ENCODE measurements around the gene GPR4. TPM values are rescaled to one million over a fixed set of nuclear protein-coding genes. Genes with fewer than 3 reads are reported as not detected.
A peak's percentile ranks its signal among the peaks of the same experiment; 100 is the strongest.

GPR4 gene
- total RNA-seq (0.32 TPM), polyA plus RNA-seq (3.7 TPM)

DNA sequence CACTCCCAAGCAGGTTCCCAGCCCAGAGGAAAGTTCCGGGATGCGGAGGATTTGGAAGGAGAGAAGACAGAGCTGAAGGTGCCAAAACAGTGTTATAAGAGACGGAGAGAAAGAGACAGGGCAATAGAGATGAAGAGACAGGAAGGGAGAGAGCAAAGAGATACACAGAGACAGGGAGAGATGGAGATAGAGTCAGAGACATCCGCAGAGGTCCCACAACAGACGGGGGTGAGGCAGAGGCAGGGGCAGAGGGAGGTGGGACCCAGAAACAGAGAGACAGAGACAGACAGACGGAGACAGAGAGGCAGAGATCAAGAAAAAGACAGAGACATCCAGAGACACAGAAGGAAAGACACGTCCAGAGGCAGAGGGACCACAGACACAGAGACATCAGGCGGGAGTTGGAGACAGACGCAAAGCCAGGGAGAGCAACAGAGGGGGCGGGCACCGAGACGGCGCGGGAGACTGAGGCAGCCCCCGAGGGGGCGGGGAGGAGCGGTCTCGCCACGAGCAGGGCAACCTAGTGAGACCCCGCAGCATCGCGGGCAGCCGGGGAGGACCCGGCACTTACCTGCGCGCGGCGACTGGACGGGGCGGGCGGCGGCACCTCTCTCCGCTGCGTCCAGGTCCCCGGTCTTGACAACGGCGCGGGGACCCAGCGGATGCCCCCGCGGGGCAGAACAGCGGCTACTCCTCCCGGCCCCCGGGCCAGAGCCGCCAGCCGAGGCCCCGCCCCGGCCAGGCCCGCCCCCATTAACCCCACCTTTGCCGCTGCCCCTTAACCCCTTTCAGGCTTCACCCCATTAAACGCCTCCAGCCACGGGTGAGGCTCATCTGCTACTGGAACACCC lies at the start of gene GPR4:
Gene GPR4 (minus strand): TSS at position 689 of the 851 bp plus-strand sequence. CDS start 10,346 bp downstream, outside the sequence.
- Histone ChIP-seq H3K36me3 (ENCODE audit: insufficient read depth) (no peaks in the 10 kb centered on the region), H3K27ac (ENCODE audit: low read depth) (no peak within 1 kb of the TSS), H3K4me1 (ENCODE audit: insufficient read depth) (no peaks in the 10 kb centered on the region), H3K4me3 (ENCODE audit: low read depth, low read length) (peak within 1 kb of the TSS; percentile 23)
- WGBS: 2% methylated on average over 52 of the region's 52 CpGs
- no peak for DNase-seq (ENCODE audit: extremely low spot score)

DNA sequence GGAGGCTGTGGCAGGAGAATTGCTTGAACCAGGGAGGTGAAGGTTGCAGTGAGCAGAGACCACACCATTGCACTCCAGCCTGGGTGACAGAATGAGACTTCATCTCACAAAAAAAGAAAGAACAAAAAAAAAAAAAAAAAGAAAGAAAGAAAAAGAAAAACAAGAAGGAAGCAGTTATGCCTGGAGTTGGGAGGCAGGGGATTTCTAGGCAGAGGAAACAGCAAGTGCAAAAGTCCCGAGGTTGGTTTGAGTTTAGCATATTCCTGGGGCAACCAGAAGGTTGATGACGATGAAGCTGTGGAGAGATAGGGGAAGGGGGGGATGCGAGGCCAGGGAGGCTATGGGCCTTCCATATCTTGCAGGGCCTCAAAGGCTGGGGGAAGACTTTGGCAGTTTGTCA lies 48.7 kb upstream of the GPR4 start:
- Histone ChIP-seq H3K27ac (ENCODE audit: low read depth) (no peak overlapping the region), H3K4me3 (ENCODE audit: low read depth, low read length) (no peak overlapping the region), H3K36me3 (ENCODE audit: insufficient read depth) (no peaks in the 10 kb centered on the region), H3K4me1 (ENCODE audit: insufficient read depth) (no peaks in the 10 kb centered on the region)
- DNase-seq (ENCODE audit: extremely low spot score): no peak
- WGBS: 73% methylated on average over 3 of the region's 3 CpGs

DNA sequence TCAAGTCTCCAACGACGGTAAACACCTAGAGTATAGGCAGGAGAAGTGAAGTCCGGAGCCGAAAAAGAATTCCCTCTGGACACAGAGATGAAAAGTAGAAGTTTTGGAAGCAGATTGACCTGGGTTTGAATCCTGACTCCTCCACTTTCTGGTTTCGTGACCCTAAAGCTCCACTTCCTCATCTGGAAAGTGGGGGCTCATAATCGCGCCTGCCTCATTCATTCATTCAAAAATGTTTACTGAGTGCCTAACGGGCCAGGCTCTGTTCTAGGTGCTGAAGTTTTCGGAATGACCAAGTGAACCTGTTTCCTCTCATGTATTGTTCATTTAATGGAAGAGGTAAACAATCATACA lies 44.3 kb upstream of the GPR4 start:
- H3K4me1 ChIP-seq (ENCODE audit: insufficient read depth): no peaks in the 10 kb centered on the region
- no peak overlapping the region for H3K27ac ChIP-seq (ENCODE audit: low read depth)
- H3K36me3 ChIP-seq (ENCODE audit: insufficient read depth): no peaks in the 10 kb centered on the region
- DNase-seq (ENCODE audit: extremely low spot score): no peak
- WGBS: 12% methylated on average over 9 of the region's 9 CpGs
- no peak overlapping the region for H3K4me3 ChIP-seq (ENCODE audit: low read depth, low read length)

DNA sequence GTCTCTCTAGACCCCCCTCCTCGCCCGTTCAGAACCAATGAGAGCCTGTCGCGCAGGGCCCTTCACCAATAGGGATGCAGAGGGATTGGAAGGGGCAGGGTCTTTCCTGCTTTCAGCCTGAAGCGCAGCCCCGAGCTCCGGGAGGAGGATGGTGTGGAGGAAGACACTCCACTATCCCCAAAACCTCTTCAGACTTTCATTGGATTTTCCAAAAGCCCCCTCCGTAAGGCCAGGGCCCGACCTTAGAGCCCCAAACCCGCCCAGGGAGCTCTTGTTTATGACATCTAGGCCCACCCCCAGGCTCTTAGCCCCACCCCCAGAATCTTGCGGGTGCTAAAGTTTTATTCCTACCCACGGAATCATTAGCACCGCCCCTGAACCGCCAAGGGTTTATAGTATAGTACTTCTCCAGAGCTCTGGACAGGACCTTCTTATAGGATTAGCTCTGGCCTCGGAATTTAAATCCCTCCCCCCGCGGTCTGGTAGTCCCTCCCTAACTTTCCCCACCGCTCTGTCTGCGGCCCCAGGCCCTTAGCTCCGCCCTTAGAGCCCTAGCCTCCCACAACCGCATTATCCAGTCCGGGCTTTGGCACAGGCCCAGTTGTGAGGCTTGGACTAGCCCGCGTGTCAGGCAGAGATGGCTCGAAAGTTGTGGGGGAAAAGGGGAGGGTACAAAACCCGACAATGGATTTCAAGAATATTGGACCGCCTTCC lies 43.8 kb upstream of the GPR4 start:
- H3K36me3 ChIP-seq (ENCODE audit: insufficient read depth): no peaks in the 10 kb centered on the region
- peak; percentile 76 for DNase-seq (ENCODE audit: extremely low spot score)
- H3K27ac ChIP-seq (ENCODE audit: low read depth): no peak overlapping the region
- WGBS: under 1% methylated on average over 27 of the region's 27 CpGs
- H3K4me3 ChIP-seq (ENCODE audit: low read depth, low read length): peak overlapping the region; percentile 4
- H3K4me1 ChIP-seq (ENCODE audit: insufficient read depth): no peaks in the 10 kb centered on the region

DNA sequence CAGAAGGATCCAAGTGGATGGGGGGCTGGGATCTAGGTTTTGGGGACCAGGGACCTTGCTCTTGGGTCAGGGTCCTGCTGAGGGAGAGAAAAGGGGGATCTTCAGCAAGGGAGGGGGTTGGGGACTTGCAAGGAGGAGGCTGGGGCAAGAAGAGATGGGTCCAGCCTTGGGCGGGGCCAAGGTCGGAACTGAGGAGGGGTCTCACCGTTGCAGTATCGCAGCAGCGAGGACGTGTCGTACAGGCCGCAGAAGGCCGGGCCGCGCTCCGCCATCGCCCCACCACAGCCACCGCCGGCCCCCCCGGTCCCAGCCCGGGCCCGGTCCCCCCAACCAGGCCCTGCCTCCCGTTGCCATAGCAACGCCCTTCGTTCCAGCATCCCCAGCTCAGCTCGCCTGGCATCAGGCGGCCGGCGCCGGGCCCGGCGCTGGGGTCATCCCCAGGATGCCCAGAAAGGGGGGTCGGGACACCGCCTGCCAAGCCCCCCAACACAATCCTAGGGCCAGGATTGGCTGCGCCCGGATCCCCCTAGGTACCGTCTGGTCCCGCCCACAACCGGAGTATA lies 43.1 kb upstream of the GPR4 start:
- DNase-seq (ENCODE audit: extremely low spot score): no peak
- no peak overlapping the region for H3K27ac ChIP-seq (ENCODE audit: low read depth)
- H3K36me3 ChIP-seq (ENCODE audit: insufficient read depth): no peaks in the 10 kb centered on the region
- no peak overlapping the region for H3K4me3 ChIP-seq (ENCODE audit: low read depth, low read length)
- H3K4me1 ChIP-seq (ENCODE audit: insufficient read depth): no peaks in the 10 kb centered on the region
- 7% methylated on average over 35 of the region's 35 CpGs for WGBS

DNA sequence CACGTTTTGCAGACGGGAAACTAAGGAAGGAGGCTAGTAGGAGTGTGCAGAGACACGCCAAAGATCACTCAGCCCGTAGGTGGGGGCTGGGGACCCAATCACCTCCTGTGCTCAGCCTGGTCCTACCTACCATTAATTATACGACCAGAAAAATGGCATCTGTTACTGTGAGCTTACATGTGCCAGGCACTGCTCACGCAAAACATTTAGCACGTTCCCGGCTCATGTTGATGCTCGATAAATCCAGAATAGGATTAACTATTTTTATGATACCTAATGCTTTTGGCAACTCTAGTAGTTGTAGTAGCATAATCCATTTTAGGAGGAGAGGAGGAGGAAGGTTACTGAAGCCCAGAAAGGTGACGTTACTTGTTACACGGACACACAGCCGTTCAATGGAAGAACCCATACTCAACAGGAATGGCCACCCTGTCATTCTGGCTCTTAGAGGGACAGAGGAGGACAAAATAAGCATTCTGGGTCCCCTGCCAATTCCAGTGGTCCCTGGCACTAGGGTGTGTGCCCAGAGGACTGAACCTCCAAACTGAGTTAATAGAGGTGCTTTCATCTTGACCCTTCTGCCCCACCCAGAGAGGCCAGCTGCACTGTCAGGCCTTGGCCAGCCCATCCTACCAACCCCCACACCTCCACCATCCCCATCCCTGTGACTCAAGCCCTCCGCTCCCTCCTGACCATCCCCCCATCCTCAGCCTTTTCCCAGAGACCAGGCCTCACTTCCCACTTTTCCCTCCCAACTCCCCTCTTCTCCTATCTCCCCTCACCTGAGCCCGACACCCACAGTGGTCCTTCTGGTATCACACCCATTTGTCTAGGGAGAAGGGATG lies 42.1 kb upstream of the GPR4 start:
- 49% methylated on average over 14 of the region's 14 CpGs for WGBS
- H3K36me3 ChIP-seq (ENCODE audit: insufficient read depth): no peaks in the 10 kb centered on the region
- H3K4me3 ChIP-seq (ENCODE audit: low read depth, low read length): no peak overlapping the region
- H3K27ac ChIP-seq (ENCODE audit: low read depth): no peak overlapping the region
- DNase-seq (ENCODE audit: extremely low spot score): no peak
- H3K4me1 ChIP-seq (ENCODE audit: insufficient read depth): no peaks in the 10 kb centered on the region

DNA sequence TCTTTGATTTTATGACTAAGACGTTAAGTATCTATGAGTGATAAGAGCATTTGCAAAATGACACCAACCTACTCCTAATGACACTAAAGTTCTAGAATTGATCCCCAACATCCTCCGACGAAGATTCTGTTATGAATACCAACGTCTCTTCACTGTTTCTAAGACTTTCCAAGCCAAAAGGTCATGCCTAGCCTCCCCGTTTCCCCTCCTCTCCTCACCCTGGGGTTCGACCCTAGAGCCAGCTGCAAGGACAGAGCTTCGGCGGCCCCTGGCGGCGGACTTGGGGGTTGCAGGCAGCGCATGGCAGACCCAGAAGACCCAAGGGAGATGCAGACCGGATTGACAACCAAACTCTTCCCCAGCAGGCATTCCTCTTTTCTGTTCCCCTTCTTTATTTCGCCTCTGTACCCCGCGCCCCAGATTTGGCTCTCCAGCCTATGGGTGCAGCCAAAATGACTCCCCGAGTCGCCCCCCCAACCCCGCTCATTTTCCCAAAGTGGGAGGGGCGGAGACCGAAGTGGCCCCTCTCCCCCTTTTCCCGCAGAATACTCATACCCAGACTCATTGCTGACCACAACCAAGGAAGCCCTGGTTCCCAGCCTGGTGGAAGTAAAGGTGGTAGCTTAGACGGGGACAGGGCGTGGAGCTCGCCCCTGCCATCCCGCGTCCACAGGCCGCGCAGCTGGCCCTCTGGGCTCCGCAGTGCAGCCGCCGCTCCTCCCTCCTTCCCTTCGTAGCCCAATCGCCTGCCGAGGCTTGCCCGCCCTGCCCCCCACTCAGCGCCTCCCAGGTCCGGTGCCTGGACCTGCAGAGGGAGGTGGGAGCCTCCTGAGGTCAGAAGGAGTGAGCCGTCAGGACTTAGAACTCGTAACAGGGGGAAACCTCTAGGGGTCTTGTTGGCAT lies 41.3 kb upstream of the GPR4 start:
- no peak for DNase-seq (ENCODE audit: extremely low spot score)
- WGBS: 11% methylated on average over 39 of the region's 39 CpGs
- Histone ChIP-seq H3K36me3 (ENCODE audit: insufficient read depth) (no peaks in the 10 kb centered on the region), H3K4me3 (ENCODE audit: low read depth, low read length) (no peak overlapping the region), H3K27ac (ENCODE audit: low read depth) (no peak overlapping the region), H3K4me1 (ENCODE audit: insufficient read depth) (no peaks in the 10 kb centered on the region)

DNA sequence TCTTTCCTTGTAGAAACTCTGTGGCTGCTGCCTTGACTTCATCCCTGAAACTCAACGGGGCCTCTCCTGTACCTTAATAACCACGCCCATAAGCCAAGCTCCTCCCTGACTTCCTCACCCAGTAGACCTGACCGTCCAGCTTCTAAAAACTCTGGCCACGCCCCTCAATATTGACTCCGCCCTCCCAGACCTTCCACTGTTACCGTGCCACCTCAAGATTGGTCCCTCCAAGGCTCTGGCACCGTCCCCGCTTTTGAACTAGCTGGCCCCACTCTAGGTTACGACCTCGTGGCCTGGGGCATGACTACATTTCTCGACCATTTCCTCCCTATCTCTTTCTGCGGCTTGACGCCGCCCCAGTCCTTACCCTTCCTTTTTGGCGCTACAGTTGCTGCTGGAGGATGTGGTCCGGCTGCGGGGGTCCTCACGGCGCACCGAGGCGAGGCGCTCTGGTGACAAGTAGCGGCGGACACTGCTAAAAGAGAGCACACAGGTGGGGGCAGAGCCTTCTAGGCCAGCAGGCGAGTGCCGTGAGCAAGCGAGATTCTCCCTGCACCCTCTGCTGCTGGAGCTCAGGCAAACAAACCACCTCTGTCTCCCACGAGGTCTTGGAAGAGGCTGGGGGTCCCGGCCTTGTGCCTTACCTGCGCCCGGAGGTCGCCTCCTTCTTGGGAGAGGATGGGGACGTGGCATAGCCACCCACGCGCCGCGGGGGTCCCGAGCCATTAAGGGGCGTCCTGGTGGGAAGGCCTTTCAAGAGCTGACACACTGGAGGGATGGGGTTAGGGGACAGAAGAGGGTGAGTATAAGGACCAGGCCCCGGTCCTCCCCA lies 39.5 kb upstream of the GPR4 start:
- WGBS: 11% methylated on average over 40 of the region's 40 CpGs
- DNase-seq (ENCODE audit: extremely low spot score): peak; percentile 81
- Histone ChIP-seq H3K36me3 (ENCODE audit: insufficient read depth) (no peaks in the 10 kb centered on the region), H3K4me3 (ENCODE audit: low read depth, low read length) (peak overlapping the region; percentile 34), H3K4me1 (ENCODE audit: insufficient read depth) (no peaks in the 10 kb centered on the region), H3K27ac (ENCODE audit: low read depth) (peak overlapping the region; percentile 77)

DNA sequence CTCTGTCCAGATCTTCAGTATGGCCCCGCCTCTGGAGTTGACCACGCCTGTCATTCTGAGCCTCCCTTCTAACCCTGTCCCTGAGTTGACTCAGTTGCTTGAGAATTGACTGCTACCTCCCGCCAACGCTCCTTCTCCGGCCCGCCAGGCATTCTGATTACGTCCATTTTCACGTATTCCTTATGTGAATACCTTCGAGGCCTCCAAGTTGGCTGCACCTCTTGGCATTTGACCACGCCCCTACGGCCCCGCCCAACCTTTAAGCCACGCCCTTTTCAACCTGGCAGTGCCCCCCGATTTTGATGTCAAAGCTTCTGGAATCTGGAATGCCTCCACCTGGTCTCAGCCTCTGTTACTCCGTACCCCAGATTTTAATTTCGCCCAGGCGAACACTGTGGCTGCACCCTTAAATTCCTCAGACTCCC lies 38.8 kb upstream of the GPR4 start:
- no peak for DNase-seq (ENCODE audit: extremely low spot score)
- Histone ChIP-seq H3K4me3 (ENCODE audit: low read depth, low read length) (no peak overlapping the region), H3K27ac (ENCODE audit: low read depth) (no peak overlapping the region), H3K4me1 (ENCODE audit: insufficient read depth) (no peaks in the 10 kb centered on the region), H3K36me3 (ENCODE audit: insufficient read depth) (no peaks in the 10 kb centered on the region)
- WGBS: 58% methylated on average over 17 of the region's 17 CpGs

DNA sequence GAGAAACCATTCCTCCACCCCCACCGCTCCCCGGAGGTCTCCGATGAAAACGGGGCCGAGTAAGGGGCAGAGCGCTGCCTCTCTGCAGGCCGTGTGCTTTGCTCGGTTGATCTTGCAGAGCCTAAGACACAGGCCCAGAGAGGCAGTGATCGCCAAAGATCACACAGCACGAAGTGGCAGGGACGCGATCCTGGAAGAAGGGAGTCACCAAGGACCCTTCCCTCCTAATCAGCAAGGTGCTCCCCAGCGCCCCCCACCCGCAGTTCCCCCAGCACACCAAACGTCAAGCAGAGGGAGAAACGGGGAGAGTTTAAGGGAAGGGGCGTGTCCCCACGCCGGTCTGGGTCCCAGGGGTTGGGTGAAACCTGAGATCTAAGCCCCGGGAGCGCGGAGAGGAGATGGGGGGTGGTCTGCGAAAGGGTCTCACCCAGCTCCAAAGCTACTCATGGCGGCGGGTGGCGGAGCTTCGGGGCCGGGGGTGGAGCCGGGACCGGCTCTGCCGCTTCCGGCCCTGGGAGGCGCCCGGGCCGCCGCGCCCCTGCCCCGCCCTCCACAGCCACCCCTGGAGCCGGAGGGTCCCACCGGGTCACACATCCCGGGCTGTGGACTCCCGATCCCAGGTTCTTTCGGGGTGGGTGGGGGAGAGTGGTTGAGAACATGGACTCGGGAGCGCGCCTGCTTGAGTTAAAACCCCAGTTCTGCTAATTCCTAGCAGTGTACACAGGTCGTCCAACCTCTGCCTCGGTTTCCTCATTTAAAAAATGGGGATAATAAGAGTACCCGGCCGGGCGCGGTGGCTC lies 37.1 kb upstream of the GPR4 start, which contains the start of gene EML2:
Gene EML2 (minus strand): TSS at position 468 of the 800 bp plus-strand sequence. CDS start 21 bp downstream, at position 447.
- Histone ChIP-seq H3K36me3 (ENCODE audit: insufficient read depth) (no peaks in the 10 kb centered on the region), H3K4me3 (ENCODE audit: low read depth, low read length) (peak within 1 kb of the TSS; percentile 44), H3K4me1 (ENCODE audit: insufficient read depth) (no peaks in the 10 kb centered on the region), H3K27ac (ENCODE audit: low read depth) (no peak within 1 kb of the TSS)
- WGBS: 3% methylated on average over 52 of the region's 52 CpGs
- no peak for DNase-seq (ENCODE audit: extremely low spot score)

DNA sequence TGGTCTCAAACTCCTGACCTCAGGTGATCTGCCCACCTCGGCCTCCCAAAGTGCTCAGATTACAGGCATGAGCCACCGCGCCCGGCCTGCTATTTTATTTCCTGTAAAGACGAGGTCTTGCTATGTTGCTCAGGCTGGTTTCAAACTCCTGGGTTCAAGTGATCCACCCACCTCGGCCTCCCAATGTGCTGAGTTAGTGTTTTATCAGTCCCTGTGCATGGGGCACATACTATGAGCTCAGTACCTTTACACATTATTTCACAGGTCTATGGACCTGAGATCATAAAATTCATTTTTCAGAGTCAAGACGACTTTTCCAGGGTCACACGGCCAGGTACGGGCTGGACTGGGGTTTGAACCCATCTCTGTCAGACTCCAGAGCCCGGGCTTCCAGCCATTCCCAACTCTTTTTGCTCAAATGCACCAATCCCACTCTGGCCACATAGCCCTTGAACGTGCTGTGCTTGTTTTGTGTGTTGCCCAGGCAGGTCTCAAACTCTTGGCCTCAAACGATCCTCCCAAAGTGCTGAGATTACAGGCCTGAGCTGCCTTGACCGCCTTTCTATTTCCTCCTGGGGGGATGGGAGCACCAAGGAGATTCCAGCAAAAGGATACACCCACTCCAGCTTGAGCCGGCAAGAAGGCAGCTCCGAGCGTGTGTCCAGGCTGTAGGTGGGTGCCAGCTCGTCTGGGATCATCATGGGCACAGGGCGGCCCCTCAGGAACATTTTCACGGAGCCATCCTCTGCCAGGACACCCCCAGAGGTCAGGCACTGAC lies 36.1 kb upstream of the GPR4 start:
- Histone ChIP-seq H3K4me3 (ENCODE audit: low read depth, low read length) (peak overlapping the region; percentile 44), H3K27ac (ENCODE audit: low read depth) (no peak overlapping the region), H3K36me3 (ENCODE audit: insufficient read depth) (no peaks in the 10 kb centered on the region), H3K4me1 (ENCODE audit: insufficient read depth) (no peaks in the 10 kb centered on the region)
- WGBS: 64% methylated on average over 19 of the region's 19 CpGs
- DNase-seq (ENCODE audit: extremely low spot score): no peak

Data from urinary bladder (tissue), 4 donors.